GM12878 (cell line): Measurements from ENCODE around the gene MYO15A. TPM values are rescaled to one million over a fixed set of nuclear protein-coding genes. Genes with fewer than 3 reads are reported as not detected.

Source experiments
- ATAC-seq: fragments of 200-7000 bp; cut with Tn5 transposase; 3 replicates; pipeline ENCODE4 v1.9.1; 2020; ENCODE audit warnings: mild to moderate bottlenecking, moderate library complexity
- BruUV-seq: library from RNA; stranded (reverse); fragments of 400-500 nt; replicated peaks from 2 replicates; lab custom pipeline; 2021; lab: Mats Ljungman, UMichigan
- CTCF ChIA-PET: fragments of 300-600 bp; sonication (Branson Sonifier 250); formaldehyde crosslinking; extraction: SDS; loops from one replicate; lab custom pipeline; 2021; ENCODE audit warnings: inconsistent platforms; lab: Yijun Ruan, JAX
- POLR2A ChIA-PET: fragments of 350-600 bp; formaldehyde crosslinking; extraction: SDS; loops from one replicate; lab custom pipeline; 2021; ENCODE audit warnings: inconsistent platforms; lab: Charles Lee
- RAD21 ChIA-PET: fragments of 300-600 bp; sonication (Branson Sonifier 250); formaldehyde crosslinking; loops from one replicate; lab custom pipeline; 2023; ENCODE audit warnings: antibody characterized with exemption; ENCODE audit not compliant: unreplicated experiment; lab: Charles Lee
- SMC1A ChIA-PET: fragments of 300-600 bp; sonication (Branson Sonifier 250); formaldehyde crosslinking; loops from one replicate; lab custom pipeline; 2023; ENCODE audit not compliant: unreplicated experiment, uncharacterized antibody; lab: Charles Lee
- DNase-seq: peaks from one replicate; pipeline ENCODE4 v3.0.0-alpha.2; 2011; ENCODE audit warnings: low read depth, low spot score
- FAIRE-seq: peaks from 3 replicates; lab custom pipeline; 2011; peaks lifted over from hg19 to GRCh38; lab: Jason Lieb, UNC
- H2AFZ ChIP-seq: 2 replicates; pipeline ENCODE4 v1.6.0; 2011; ENCODE audit warnings: low read depth, low read length, control low read depth; ENCODE audit not compliant: control insufficient read depth
- H3K27ac ChIP-seq: 2 replicates; pipeline ENCODE4 v1.5.1; 2011; ENCODE audit warnings: control low read depth; ENCODE audit not compliant: control insufficient read depth, insufficient read depth
- H3K27me3 ChIP-seq, 2 experiments: replicated peaks in 1 of 2; 2 replicates each; pipeline versions ENCODE4 v1.6.0 to v1.6.1; 2011; ENCODE audit warnings: low read length in 1 of 2; ENCODE audit not compliant: control insufficient read depth in 2 of 2, insufficient read depth in 2 of 2
- H3K36me3 ChIP-seq, 2 experiments: 2 replicates each; pipeline ENCODE4 v1.5.1; 2011; ENCODE audit warnings: low read length in 1 of 2; ENCODE audit not compliant: control insufficient read depth in 2 of 2, insufficient read depth in 2 of 2
- H3K4me1 ChIP-seq: 2 replicates; pipeline ENCODE4 v1.6.1; 2011; ENCODE audit warnings: mild to moderate bottlenecking, low read length, moderate library complexity, mixed read lengths; ENCODE audit not compliant: control insufficient read depth, insufficient read depth
- H3K4me2 ChIP-seq: 2 replicates; pipeline ENCODE4 v1.6.0; 2011; ENCODE audit warnings: control low read depth; ENCODE audit not compliant: control insufficient read depth, insufficient read depth
- H3K4me3 ChIP-seq: fragments of 200-600 bp; sonication (generic); 2 replicates; pipeline ENCODE4 v1.5.1; 2016
- H3K79me2 ChIP-seq: 2 replicates; pipeline ENCODE4 v1.6.0; 2011; ENCODE audit warnings: low read length; ENCODE audit not compliant: control insufficient read depth, insufficient read depth
- H3K9ac ChIP-seq: 2 replicates; pipeline ENCODE4 v1.8.0; 2011; ENCODE audit warnings: low read length, control low read depth, mixed read lengths; ENCODE audit not compliant: control insufficient read depth, insufficient read depth
- H3K9me3 ChIP-seq: replicated peaks from 3 replicates; pipeline ENCODE4 v1.5.1; 2011; ENCODE audit warnings: mild to moderate bottlenecking, low read length; ENCODE audit not compliant: control insufficient read depth, insufficient read depth
- H4K20me1 ChIP-seq: 2 replicates; pipeline ENCODE4 v1.6.0; 2011; ENCODE audit not compliant: control insufficient read depth, insufficient read depth
- CHD4 ChIP-seq: fragments of 200-600 bp; sonication (generic); IDR thresholded peaks from 2 replicates; pipeline ENCODE4 v1.6.1; 2016; ENCODE audit warnings: mild to moderate bottlenecking
- CREB1 ChIP-seq: IDR thresholded peaks from 2 replicates; pipeline ENCODE4 v1.6.1; 2012; ENCODE audit warnings: low read depth, mild to moderate bottlenecking, inconsistent platforms
- EZH2 ChIP-seq: IDR thresholded peaks from 2 replicates; pipeline ENCODE4 v1.6.1; 2012; ENCODE audit warnings: low read depth, mild to moderate bottlenecking, control low read depth, inconsistent platforms, low read length, borderline replicate concordance; ENCODE audit not compliant: control insufficient read depth
- JUND ChIP-seq: IDR thresholded peaks from 2 replicates; pipeline ENCODE4 v1.6.1; 2012; ENCODE audit warnings: low read depth, mild to moderate bottlenecking, low read length, improper control_type of control experiment, moderate library complexity
- KDM1A ChIP-seq: fragments of 200-600 bp; sonication (generic); IDR thresholded peaks from 2 replicates; pipeline ENCODE4 v1.6.1; 2016; ENCODE audit warnings: borderline replicate concordance
- MYC ChIP-seq: IDR thresholded peaks from 2 replicates; pipeline ENCODE4 v1.6.1; 2011; ENCODE audit warnings: mild to moderate bottlenecking, low read length, moderate library complexity, inconsistent platforms; ENCODE audit not compliant: insufficient read depth, insufficient replicate concordance, insufficient read length, severe bottlenecking
- NR2F1 ChIP-seq: fragments of 450-650 bp; conservative IDR thresholded peaks from 2 replicates; pipeline ENCODE4 v1.6.1; 2017; ENCODE audit warnings: mild to moderate bottlenecking
- SMARCA5 ChIP-seq: fragments of 450-650 bp; IDR thresholded peaks from 2 replicates; pipeline ENCODE4 v1.6.1; 2017; ENCODE audit warnings: mild to moderate bottlenecking
- ZNF384 ChIP-seq: IDR thresholded peaks from 2 replicates; pipeline ENCODE4 v1.6.1; 2012; ENCODE audit warnings: low read depth, mild to moderate bottlenecking, low read length, improper control_type of control experiment, borderline replicate concordance
- WGBS: methylation state at CpG from one replicate; pipeline ENCODE4 v1.1.6; 2016; ENCODE audit warnings: low lambda C conversion rate; ENCODE audit not compliant: insufficient replicate concordance, insufficient coverage; ENCODE audit errors: missing lambda C conversion rate; 5-methylcytosine and 5-hydroxymethylcytosine counted together
- in situ Hi-C: fragments of 300-500 bp; cut with MboI; formaldehyde crosslinking; loops from 9 replicates; pipeline ENCODE4 v1.14.3; 2018; ENCODE audit warnings: mixed read lengths
- intact Hi-C: fragments of 100-400 bp; cut with micrococcal nuclease; formaldehyde crosslinking; loops from one replicate; pipeline ENCODE4 v1.14.2; 2022; ENCODE audit not compliant: unreplicated experiment
- polyA plus RNA-seq, 11 experiments: library from polyadenylated mRNA; depleted of rRNA in 4 of 11; unstranded in 6 of 11; stranded (reverse) in 5 of 11; fragments of >200 nt; fragmentation: Nextera tagmentation in 4 of 11; fragmentation: Illumina TruSeq in 1 of 11; extraction: Ambion mirVana in 4 of 11; extraction: Trizol in 1 of 11; gene quantifications; 1 replicate in 1 of 11; 2 replicates in 10 of 11; pipeline versions ENCODE4 v1.2.1 to v1.2.3, GENCODE V29; 2011 to 2016; ENCODE audit warnings: inconsistent platforms in 2 of 11, missing spikeins in 2 of 11, low read depth in 1 of 11
- total RNA-seq, 4 experiments: library from RNA; depleted of rRNA in 3 of 4; stranded (reverse); fragments of >200 nt in 3 of 4; fragmentation: Illumina TruSeq in 1 of 4; extraction: Trizol in 1 of 4; gene quantifications; 2 replicates each; pipeline versions ENCODE4 v1.2.1 to v1.2.3, GENCODE V29; 2013 to 2021
- TF ChIP-seq, protein P1 (sequence below): fragments of 450-650 bp; IDR thresholded peaks from 2 replicates; pipeline ENCODE4 v1.6.1; 2017; ENCODE audit warnings: low read depth, mild to moderate bottlenecking, moderate library complexity
- TF ChIP-seq, protein P2 (sequence below): fragments of 450-650 bp; formaldehyde crosslinking; IDR thresholded peaks from 2 replicates; pipeline ENCODE4 v1.4.0; 2020; ENCODE audit warnings: mild to moderate bottlenecking, moderate library complexity

Gene MYO15A
- total and polyA plus RNA-seq, 10 of the 15 experiments (the other 5 are each of a cell fraction or from before 2014, with no cell fraction given): 0.03 to 0.77 (median 0.21) TPM; not detected in 4

DNA sequence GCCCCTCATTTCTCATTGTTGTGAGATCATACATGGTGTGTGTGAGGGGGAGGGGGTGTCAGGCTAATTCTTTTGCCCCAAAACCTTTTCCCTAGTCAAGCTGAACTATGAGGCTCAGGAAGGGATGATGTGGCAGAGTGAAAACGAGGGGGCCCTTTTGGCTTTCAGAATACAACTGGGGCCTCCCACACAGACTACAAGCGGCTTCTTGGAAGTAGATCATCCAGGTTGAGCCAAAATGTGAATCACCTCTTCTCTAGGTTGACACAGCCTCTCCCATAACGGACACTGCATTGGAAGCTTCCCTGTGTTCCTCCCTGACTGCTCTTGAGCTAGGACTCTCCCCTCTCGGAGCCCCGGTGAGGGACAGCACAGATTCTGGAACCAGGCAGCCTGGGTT lies 72.8 kb downstream of the MYO15A start:
- DNase-seq (no peak), ATAC-seq (no peak), FAIRE-seq (no peak)
- 0 out of 4 replicates have a peak, but pooled peaks cover 0 to 1% of the 10 kb centered on the region in 2 experiments for H3K36me3 ChIP-seq
- no TSS peak for BruUV-seq
- CTCF ChIA-PET: interaction anchor here (1.1 to 1.8 kb wide), 4 partner anchors 11 to 23 kb away, joined by 4 to 6 read pairs (median 4); no protein-coding TSS in a partner anchor
- H3K4me3 ChIP-seq: no peak overlapping the region
- intact Hi-C loops (loop anchor here (5.0 kb wide), 2 partner anchors 46 to 136 kb away; partner anchors contain the start of genes LLGL1 and SMCR8), in situ Hi-C loops (no loop called here)
- H4K20me1 ChIP-seq: no peaks in the 10 kb centered on the region; the same call in 1 of the 2 replicates
- no peaks in the 10 kb centered on the region for H3K9me3 ChIP-seq
- no peak overlapping the region for H3K27ac ChIP-seq
- peaks cover 29% of the 10 kb centered on the region for H3K79me2 ChIP-seq
- H3K4me2 ChIP-seq: peak overlapping the region; percentile 75; the same call in 1 of the 2 replicates
- POLR2A ChIA-PET: interaction anchor here (1.5 to 4.3 kb wide), 3 partner anchors 12 to 23 kb away, joined by 3 to 23 read pairs (median 9); no protein-coding TSS in a partner anchor
- H3K27me3 ChIP-seq: no peaks in the 10 kb centered on the region
- no peak overlapping the region for H2AFZ ChIP-seq
- H3K4me1 ChIP-seq: peaks cover 11% of the 10 kb centered on the region
- RAD21 ChIA-PET: no interaction called here
- SMC1A ChIA-PET: interaction anchor here (1.5 kb wide), 1 partner anchor 19 kb away, joined by 4 read pairs; no protein-coding TSS in a partner anchor
- no peak for TF ChIP-seq MYC
- no peak for TF ChIP-seq NR2F1
- TF ChIP-seq, protein P1, sequence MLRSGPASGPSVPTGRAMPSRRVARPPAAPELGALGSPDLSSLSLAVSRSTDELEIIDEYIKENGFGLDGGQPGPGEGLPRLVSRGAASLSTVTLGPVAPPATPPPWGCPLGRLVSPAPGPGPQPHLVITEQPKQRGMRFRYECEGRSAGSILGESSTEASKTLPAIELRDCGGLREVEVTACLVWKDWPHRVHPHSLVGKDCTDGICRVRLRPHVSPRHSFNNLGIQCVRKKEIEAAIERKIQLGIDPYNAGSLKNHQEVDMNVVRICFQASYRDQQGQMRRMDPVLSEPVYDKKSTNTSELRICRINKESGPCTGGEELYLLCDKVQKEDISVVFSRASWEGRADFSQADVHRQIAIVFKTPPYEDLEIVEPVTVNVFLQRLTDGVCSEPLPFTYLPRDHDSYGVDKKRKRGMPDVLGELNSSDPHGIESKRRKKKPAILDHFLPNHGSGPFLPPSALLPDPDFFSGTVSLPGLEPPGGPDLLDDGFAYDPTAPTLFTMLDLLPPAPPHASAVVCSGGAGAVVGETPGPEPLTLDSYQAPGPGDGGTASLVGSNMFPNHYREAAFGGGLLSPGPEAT: no peak
- TF ChIP-seq JUND: no peak
- TF ChIP-seq CREB1: no peak
- TF ChIP-seq EZH2: no peak
- no peak for TF ChIP-seq SMARCA5
- TF ChIP-seq KDM1A: no peak
- TF ChIP-seq ZNF384: no peak
- TF ChIP-seq, protein P2, sequence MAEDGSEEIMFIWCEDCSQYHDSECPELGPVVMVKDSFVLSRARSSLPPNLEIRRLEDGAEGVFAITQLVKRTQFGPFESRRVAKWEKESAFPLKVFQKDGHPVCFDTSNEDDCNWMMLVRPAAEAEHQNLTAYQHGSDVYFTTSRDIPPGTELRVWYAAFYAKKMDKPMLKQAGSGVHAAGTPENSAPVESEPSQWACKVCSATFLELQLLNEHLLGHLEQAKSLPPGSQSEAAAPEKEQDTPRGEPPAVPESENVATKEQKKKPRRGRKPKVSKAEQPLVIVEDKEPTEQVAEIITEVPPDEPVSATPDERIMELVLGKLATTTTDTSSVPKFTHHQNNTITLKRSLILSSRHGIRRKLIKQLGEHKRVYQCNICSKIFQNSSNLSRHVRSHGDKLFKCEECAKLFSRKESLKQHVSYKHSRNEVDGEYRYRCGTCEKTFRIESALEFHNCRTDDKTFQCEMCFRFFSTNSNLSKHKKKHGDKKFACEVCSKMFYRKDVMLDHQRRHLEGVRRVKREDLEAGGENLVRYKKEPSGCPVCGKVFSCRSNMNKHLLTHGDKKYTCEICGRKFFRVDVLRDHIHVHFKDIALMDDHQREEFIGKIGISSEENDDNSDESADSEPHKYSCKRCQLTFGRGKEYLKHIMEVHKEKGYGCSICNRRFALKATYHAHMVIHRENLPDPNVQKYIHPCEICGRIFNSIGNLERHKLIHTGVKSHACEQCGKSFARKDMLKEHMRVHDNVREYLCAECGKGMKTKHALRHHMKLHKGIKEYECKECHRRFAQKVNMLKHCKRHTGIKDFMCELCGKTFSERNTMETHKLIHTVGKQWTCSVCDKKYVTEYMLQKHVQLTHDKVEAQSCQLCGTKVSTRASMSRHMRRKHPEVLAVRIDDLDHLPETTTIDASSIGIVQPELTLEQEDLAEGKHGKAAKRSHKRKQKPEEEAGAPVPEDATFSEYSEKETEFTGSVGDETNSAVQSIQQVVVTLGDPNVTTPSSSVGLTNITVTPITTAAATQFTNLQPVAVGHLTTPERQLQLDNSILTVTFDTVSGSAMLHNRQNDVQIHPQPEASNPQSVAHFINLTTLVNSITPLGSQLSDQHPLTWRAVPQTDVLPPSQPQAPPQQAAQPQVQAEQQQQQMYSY (CRISPR knock-in tag): no peak
- no peak for TF ChIP-seq CHD4
- TF ChIP-seq, all 136 proteins: peak for 0
- no peak overlapping the region for H3K9ac ChIP-seq
- 43% methylated on average over 5 of the region's 5 CpGs for WGBS
